GM15510 (cell line): ENCODE results near the gene EPHA2.

ENCODE experiments used
- POLR2A ChIP-seq: IDR thresholded peaks from 3 replicates; pipeline ENCODE4 v1.6.1; 2011; ENCODE audit warnings: borderline replicate concordance; ENCODE audit not compliant: insufficient read length; ENCODE audit errors: extremely low read depth

The EPHA2 gene

DNA sequence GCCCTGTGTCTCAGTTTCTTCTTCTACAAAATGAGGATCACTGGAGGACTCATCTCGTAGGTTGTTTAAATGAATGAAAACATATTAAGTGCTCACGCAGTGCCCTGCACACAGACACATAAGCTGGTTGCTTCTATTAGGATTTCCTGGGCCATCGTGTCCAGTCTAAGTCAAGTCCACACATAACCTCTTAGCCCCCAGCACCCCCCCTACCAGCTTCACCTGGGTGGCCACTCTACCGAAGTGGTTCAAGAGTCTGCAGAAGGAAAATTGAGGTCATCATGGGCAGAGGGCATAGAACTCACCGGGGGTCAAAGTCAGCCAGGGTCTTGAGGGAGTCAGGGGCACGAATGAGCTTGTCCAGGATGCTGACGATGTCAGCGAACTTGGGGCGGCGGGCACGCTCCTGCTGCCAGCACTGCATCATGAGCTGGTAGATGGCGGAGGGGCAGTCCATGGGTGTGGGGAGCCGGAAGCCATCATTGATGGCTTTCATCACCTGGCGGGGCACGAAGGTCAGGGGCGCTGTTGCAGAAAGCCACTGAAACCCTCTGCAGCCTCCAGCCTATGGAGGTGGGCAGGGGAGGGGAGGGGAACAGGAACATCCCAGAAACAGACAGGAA, 25.8 kb downstream of the EPHA2 start:
- TF ChIP-seq POLR2A: no peak

DNA sequence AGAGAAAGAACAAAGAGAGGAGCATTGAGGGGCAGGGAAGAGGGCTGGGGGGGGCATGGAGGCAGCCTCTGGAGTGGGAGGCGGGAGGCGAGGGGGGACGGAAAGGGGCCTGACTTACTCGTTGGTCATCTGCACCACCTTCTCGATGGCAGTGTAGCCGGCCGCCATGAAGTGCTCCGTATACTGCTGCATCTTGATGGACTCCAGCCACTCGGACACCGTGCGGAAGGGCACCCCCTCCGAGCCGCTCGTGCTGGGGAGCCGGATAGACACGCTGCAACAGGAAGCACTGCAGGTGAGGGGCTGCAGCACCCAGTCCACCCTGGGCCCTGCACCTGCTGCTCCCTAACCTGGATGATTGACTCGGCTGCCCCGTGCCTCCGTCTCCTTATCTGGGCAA, 26.6 kb downstream of the EPHA2 start:
- TF ChIP-seq POLR2A: no peak

DNA sequence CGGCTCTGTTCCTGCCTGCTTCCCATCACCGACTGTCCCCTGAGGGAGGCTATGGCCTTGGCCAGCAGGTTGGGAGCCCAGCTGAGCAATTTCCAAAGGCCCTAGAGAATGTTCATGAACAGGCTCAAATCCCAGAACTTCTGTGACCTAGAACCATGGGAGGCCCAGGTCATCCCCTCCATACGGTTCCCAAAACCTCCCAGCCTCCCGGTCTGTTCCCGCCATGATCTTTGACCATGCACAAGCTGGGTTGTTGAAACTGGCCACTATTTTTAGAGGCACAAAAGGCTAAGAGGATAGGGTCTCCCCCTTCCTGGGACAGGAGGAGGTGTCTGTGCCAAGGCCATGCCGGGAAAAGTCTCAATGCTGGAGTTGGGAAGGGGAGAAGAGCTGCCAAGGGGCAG, 27.5 kb downstream of the EPHA2 start:
- TF ChIP-seq POLR2A: no peak

DNA sequence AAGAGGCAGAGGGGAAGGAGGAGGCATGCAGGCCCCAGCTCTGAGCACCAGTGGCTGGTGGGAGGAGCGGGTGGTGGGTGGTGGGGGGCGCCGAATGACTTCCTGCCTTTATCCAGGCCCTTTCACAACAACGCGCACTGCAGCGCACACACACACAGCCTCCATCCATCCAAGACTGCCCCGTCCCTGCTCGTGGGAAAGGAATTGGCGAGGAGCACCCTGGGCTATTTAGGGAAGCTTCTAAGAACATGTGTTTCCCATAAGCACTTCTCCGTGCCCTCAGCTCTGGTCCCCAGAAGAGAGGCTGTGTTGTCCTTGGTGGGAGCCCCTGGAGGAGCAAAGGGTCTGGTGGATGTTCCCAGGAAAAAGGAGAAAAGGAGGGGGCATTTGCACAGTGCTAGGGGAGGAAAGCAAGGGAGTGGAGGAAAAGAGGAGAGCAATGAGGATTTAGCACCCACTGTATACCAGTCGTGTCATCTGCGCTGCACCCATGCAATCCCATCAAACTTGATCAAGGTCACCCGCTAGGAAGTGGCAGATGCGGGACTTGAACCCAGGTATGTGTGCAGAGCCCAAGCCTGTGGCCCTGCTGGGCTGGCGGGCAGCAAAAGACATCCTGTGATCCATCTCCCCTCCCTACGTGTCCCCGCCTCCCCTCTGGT, 28.1 kb downstream of the EPHA2 start:
- TF ChIP-seq POLR2A: no peak

DNA sequence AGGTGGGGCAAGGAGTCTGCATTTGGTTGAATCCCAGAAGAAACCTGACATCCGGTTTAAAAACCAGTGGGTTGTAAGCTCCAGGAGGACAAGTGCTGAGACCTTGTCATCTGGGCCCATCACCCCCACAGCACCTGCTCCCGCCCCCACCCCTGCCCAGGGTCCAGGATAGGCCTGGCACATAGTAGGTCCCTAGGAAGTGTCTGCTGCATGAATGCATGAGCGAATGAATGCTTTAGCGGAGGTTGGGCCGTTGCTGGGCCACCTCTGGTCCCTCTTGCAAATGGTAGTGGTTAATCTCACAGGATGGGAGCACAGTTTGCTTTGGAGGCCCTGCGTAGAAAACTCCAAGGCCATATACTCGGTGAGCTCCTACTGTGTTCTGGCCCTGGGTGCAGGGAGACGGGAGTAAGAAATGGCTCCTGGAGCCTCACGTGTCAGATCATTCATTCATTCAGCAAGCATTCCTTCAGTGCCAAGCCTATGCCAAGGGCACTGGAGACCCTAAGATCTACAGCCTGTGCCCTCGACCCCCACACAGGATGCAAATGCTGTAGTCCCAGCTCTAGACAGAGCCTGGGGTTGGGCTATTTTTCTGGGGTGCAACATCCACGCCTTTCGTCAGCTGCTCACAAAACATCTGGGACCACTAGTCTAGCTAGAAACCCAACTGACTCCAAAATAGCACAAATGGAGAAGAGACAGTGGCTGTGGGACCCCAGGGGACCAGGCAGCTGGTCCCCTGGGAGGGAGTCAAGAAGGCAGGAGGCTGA, 28.9 kb downstream of the EPHA2 start:
- TF ChIP-seq POLR2A: no peak

DNA sequence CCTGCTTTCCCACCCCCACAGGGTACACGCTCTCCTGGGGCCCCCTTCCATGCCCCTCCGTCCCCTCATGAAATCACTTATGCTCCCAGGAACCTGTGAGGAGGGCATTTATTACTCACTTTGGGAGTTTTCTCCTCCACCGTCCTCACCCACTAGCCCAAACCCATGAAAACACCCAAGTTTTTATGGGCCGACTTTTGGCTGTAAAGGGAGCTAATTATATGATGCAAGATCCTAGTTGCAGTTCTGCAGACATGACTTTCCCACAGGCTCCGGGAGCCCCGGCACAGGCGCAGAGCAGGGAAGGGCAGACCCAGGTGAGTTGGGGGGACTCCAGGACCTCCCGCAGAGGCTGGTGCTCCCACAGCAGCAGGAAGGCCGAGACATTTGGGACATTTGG, 29.7 kb downstream of the EPHA2 start:
- TF ChIP-seq POLR2A: no peak

DNA sequence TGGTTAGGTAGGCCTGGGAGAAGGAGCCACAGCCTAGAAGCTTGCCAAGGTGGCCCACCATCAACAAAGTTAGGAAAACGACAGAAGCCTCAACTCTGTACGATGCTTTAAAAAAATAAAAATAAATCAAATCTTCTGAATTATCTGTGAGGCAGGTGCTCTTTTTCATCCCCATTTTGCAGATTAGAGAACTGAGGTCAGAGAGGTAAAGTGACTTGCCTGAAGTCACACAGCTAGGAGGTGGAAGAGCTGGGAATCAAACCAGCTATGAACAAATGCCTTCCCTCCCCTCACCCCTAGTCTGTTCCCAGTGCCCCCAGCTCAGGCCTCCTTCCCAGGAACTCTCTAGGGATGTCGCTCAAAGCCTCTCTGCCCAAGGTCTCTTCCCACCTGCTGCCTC, 30.4 kb downstream of the EPHA2 start:
- no peak for TF ChIP-seq POLR2A

DNA sequence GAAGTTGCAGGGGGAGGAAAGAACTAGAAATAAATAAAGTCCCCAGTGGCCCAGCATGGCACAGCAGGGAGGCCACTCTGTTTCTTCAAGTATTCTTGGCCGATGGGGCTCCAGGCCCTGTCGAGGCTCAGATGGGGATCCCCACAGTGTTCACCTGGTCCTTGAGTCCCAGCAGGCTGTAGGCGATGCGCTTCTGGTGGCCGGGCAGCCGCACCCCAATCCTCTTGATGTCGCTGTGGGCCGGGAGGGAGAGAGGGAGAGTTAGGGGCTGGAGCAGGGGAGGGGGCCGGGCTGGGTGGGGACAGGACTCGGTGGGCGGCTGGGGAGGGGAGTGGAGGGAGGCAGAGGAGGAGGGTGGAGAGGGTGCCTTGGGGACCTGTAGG, 30.8 kb downstream of the EPHA2 start:
- TF ChIP-seq POLR2A: no peak

DNA sequence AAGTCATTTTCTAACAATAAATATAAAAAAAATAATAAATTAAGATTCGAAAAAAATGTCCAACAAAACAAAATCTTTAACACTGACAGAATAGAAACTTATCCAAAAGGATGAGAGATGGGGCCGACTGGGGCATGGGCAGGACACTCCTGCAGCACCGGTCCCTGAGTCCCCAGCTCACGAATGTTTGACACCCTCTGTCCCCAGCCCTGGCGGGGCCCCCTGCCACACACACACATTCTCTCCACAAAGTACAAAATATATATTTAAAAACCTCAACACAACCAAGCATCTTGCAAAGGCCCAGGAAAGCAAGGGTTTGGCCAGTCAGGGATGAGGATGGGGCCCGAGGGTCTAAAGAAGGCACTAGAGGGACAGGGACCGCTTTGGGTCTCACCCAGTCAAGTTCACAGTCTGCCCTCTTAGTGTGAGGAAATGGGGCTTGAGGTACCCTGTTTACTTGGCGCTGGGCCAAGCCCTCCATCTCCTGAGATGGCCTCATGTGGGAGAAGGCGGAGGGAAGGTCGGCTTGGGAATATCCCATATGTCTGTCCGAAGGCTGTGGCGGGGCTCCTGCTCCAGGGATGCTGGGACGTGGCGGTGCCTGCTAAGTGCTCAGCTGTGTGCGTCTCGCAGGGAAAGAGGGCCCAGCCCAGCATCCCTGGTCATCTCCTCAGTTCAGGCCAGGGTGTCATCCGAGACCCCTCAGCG, 31.3 kb downstream of the EPHA2 start:
- no peak for TF ChIP-seq POLR2A

DNA sequence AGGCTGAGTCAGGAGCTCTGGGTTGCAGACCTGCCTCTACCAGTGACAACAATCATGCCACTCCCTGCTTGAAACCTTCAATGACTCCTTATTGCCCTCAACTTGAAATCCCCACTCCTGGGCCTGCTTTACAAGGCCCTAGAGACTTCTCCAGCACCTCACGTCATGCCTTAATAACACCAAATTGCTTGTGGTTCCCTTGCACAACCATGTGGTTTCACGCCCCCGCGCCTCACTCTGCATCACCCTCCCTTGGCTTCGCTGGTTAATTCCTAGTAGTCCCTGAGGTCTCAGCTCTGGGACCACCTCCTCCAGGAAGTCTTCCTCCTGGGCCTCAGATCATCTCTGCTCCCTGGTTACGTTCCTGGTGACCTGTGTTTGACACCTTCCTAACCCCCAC, 33.0 kb downstream of the EPHA2 start:
- TF ChIP-seq POLR2A: no peak

DNA sequence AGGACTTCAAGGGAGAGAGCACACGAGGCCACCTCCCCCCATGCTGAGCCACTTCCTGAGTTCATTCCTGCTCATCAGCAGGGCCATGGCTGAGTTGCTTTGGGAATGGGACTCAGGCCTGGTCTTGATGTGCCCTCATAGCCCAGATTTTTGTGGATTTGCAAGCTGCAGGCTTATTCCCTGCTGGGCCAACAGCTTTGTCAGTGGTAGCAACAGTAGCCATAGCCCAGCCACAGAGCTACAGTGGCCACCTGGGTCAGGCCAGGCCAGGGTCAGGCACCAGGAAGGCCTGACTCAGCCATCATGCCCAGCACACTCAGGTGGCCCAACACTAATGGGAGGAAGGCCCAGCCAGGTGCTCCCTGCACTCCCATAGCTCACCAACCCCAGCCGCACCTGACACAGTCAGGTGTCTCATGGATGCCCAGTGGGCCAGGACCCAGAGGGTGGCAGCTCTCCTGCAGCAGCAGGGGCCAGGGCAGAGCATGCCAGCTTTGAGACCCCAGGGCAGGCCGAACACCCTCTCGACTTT, 33.5 kb downstream of the EPHA2 start:
- TF ChIP-seq POLR2A: no peak

DNA sequence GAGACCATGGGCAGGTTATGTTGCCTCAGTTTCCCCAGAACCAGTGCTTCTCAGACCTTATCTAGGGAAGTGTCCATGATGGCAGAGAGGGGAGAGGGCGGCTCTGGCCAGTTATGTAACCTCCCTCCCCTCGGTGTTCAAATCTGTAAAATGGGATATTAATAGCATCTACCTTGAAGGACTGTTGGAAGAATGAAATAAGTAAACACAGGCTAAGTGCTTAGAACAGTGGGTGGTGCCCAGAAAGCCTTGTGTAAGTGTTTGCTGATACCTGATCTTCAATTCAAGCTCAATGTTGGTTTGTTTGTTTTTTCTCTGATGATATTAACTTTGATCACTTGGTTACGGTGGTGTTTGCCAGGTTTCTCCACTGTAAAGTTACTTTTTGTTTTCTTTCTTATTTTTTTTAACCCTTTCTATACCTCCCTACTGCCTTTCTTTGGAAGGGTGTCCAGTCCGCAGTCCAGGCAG, 34.9 kb downstream of the EPHA2 start:
- no peak for TF ChIP-seq POLR2A

DNA sequence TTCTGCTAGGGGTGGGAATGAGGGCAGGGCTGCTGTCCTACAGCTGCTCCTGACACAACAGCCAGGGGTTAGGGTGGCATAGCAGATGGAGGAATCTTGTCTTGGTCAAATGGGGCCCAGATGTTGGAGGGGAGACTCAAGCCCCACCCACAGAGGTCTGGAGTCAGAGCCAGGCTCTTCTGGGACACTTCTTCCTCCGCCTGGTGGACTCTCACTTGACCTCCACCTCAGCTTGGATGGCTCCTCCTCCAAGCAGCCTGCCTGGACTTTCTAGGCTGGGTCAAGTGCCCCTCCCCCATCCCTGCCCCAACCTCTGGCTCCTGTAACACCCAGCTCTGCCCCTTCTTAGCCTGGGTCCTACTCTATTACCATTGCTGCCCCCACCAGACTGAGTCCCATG, 35.5 kb downstream of the EPHA2 start:
- no peak for TF ChIP-seq POLR2A

DNA sequence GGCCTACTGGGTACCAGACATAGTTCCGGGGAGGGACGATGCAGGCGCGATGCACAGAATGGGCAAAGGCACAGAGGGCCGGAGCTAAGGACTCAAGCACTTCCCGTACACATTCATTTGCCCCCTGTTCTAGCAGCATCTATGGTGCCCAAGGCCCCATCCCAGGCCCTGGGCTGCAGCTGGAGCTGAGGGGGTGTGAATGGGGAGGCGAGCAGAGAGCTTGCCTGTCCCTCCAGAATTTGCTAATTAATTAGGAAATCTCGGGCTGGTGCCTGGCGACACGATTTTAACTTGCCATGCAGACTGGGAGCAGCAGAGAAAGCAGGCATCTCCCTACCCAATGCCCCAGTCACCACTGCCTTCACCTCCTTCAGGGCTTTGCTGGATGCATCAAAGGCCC, 35.9 kb downstream of the EPHA2 start:
- no peak for TF ChIP-seq POLR2A

DNA sequence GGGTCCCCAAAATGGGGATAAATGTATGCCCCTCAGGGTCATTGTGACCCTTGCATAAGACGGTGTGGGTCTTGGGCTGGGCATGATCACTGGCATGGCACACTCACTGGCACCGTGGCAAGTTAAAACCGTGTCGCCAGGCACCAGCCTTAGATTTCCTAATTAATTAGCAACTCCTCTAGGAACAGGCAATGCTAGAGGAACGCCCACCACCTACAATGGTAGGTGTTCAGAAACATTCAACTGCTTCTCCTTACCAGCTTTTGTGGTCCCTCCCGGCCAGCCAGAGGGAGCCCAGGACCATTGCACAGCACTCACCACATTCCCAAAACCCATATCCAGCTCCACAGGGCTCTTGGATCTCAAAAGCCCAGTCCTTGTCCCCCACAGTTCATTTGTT, 36.4 kb downstream of the EPHA2 start:
- TF ChIP-seq POLR2A: no peak
